ENCODE measurements around the gene PELI1.

PELI1 gene

GRCh38 chr2:64151476-64151875, 7.3 kb upstream of the PELI1 start:
- DNase-seq: no peak

- DNase-seq: no peak
These were observed 1.5 kb upstream of the PELI1 start for GRCh38 chr2:64145714-64146113.

GRCh38 chr2:64145119-64145518, 899 bp upstream of the PELI1 start:
- no peak for DNase-seq

- no peak for DNase-seq
These were observed 807 bp downstream of the PELI1 start for GRCh38 chr2:64143169-64144056.

GRCh38 chr2:64142741-64143168, 1.5 kb downstream of the PELI1 start:
- DNase-seq: no peak

- DNase-seq: no peak
These were observed 2.4 kb downstream of the PELI1 start for GRCh38 chr2:64141674-64142405.

GRCh38 chr2:64140665-64141200, 3.5 kb downstream of the PELI1 start:
- no peak for DNase-seq

GRCh38 chr2:64139956-64140355, 4.3 kb downstream of the PELI1 start:
- DNase-seq: no peak

- no peak for DNase-seq
These were observed 6.2 kb downstream of the PELI1 start for GRCh38 chr2:64137996-64138395.

GRCh38 chr2:64137567-64137966, 6.7 kb downstream of the PELI1 start:
- no peak for DNase-seq

GRCh38 chr2:64135421-64135820, 8.8 kb downstream of the PELI1 start:
- no peak for DNase-seq

- DNase-seq: no peak
These were observed 9.4 kb downstream of the PELI1 start for GRCh38 chr2:64134813-64135212.

- no peak for DNase-seq
These were observed 10.4 kb downstream of the PELI1 start for GRCh38 chr2:64133828-64134227.

- no peak for DNase-seq
These were observed 10.9 kb downstream of the PELI1 start for GRCh38 chr2:64133354-64133753.

GRCh38 chr2:64130333-64130732, 13.9 kb downstream of the PELI1 start:
- no peak for DNase-seq

- DNase-seq: no peak
These were observed 15.3 kb downstream of the PELI1 start for GRCh38 chr2:64128943-64129391.

GRCh38 chr2:64128406-64128805, 15.8 kb downstream of the PELI1 start:
- DNase-seq: no peak

GRCh38 chr2:64127119-64127518, 17.1 kb downstream of the PELI1 start:
- DNase-seq: no peak

- no peak for DNase-seq
These were observed 17.6 kb downstream of the PELI1 start for GRCh38 chr2:64126601-64127000.

GRCh38 chr2:64124571-64124970, 19.6 kb downstream of the PELI1 start:
- no peak for DNase-seq

GRCh38 chr2:64124168-64124567, 20.1 kb downstream of the PELI1 start:
- DNase-seq: no peak

- DNase-seq: no peak
These were observed 20.5 kb downstream of the PELI1 start for GRCh38 chr2:64123740-64124139.

- DNase-seq: no peak
These were observed 21.9 kb downstream of the PELI1 start for GRCh38 chr2:64122358-64122757.

- no peak for DNase-seq
These were observed 23.3 kb downstream of the PELI1 start for GRCh38 chr2:64120928-64121327.
